ENCODE data around the gene ZBTB7C.

The ZBTB7C gene

DNA sequence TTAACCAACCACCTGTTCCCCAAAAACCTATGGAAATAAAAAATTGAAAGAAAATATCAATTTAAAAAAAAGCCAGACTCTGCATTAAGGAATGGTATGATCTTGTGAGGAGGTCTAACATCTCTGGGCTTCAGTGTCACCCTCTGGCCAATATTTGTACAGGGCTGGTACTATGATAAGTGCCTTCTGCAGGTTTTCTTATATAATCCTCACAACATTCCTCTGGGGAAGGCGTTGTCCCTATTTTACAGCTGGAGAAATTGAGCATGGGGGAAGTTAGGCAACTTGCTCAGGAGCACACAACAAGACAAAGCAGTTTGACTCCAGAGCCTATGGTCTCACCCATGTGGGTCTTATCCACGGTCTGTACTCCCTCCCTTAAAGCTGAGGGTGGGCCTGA is 86.0 kb downstream of the ZBTB7C start:
- Mint-ChIP-seq H3K9me3 (no peaks in the 10 kb centered on the region), H3K27me3 (ENCODE audit: low read depth) (no peaks in the 10 kb centered on the region), H3K4me3 (no peak overlapping the region), H3K36me3 (ENCODE audit: low read depth) (no peaks in the 10 kb centered on the region), H3K4me1 (peaks cover 31% of the 10 kb centered on the region), H3K27ac (no peak overlapping the region)
- TF ChIP-seq, protein P1, sequence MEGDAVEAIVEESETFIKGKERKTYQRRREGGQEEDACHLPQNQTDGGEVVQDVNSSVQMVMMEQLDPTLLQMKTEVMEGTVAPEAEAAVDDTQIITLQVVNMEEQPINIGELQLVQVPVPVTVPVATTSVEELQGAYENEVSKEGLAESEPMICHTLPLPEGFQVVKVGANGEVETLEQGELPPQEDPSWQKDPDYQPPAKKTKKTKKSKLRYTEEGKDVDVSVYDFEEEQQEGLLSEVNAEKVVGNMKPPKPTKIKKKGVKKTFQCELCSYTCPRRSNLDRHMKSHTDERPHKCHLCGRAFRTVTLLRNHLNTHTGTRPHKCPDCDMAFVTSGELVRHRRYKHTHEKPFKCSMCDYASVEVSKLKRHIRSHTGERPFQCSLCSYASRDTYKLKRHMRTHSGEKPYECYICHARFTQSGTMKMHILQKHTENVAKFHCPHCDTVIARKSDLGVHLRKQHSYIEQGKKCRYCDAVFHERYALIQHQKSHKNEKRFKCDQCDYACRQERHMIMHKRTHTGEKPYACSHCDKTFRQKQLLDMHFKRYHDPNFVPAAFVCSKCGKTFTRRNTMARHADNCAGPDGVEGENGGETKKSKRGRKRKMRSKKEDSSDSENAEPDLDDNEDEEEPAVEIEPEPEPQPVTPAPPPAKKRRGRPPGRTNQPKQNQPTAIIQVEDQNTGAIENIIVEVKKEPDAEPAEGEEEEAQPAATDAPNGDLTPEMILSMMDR (IDR thresholded peaks at IDR 0.05; ENCODE audit: unreplicated experiment in 3 of 3), result no peak

DNA sequence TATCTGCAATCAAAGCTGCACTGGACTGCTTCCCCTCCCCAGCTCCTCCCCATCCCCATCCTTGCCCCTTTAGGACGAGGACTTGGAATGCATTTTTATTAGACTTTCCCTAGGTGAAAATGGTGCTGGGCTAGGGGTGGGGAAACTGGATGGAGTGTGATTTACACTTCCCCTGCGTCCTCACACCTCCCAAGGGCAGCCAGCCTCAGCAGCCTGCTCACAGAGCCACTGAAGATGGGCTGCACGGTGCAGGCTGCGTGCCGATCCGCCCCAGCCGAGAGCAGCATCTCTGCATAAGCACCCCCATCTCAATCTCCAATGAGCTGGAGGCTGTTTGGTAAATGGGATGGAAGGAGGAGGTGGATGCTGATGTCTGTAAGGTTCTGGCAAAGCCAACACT is 87.6 kb downstream of the ZBTB7C start:
- H3K36me3 Mint-ChIP-seq (ENCODE audit: low read depth), result no peaks in the 10 kb centered on the region
- H3K4me1 Mint-ChIP-seq, result peaks cover 31% of the 10 kb centered on the region
- peak overlapping the region in 2 of 3 experiments; percentile 32 to 35 for H3K27ac Mint-ChIP-seq
- no peak overlapping the region for H3K4me3 Mint-ChIP-seq
- TF ChIP-seq, protein P1 (IDR thresholded peaks at IDR 0.05; ENCODE audit: unreplicated experiment in 3 of 3), result no peak
- H3K9me3 Mint-ChIP-seq, result no peaks in the 10 kb centered on the region
- no peaks in the 10 kb centered on the region for H3K27me3 Mint-ChIP-seq (ENCODE audit: low read depth)

DNA sequence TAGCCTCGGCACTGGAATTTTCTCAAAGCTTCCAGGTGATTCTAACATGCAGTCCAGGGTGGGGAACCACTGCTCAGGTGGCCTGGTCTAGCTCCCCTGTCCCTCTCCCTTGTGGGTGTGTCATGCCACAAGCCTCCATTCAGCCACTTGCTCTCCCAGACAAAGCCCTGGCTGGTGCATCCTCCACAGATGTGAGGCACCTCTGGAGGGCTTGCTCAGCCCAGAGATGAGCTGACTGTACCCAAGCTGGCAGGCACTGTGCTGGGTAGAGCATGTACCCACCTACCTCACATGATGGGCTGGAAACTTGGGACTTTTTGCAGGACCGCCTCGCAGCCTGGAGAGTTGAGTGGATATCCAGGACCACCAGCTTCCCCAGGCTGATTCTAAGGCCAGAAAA is 88.1 kb downstream of the ZBTB7C start:
- Mint-ChIP-seq H3K27ac (peak overlapping the region in 1 of 3 experiments; percentile 90), H3K4me1 (peaks cover 31% of the 10 kb centered on the region), H3K27me3 (ENCODE audit: low read depth) (no peaks in the 10 kb centered on the region), H3K36me3 (ENCODE audit: low read depth) (no peaks in the 10 kb centered on the region), H3K9me3 (no peaks in the 10 kb centered on the region), H3K4me3 (no peak overlapping the region)
- TF ChIP-seq, protein P1 (IDR thresholded peaks at IDR 0.05; ENCODE audit: unreplicated experiment in 3 of 3), result no peak

DNA sequence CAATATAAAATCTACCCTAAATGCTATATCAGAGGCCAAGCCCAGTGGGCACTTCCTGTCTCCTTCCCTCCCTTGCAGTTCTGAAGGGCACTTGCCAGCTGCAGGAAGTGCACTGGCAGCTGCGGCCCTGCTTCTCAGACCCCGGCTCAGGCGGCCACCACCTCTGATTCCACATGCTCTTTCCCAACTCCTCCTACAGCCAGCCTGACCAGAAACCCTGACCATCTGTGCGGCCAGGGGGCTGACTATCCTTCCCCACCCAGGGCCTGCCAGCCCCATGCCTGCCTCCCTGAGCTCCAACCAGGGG is 88.6 kb downstream of the ZBTB7C start:
- no peaks in the 10 kb centered on the region for H3K36me3 Mint-ChIP-seq (ENCODE audit: low read depth)

DNA sequence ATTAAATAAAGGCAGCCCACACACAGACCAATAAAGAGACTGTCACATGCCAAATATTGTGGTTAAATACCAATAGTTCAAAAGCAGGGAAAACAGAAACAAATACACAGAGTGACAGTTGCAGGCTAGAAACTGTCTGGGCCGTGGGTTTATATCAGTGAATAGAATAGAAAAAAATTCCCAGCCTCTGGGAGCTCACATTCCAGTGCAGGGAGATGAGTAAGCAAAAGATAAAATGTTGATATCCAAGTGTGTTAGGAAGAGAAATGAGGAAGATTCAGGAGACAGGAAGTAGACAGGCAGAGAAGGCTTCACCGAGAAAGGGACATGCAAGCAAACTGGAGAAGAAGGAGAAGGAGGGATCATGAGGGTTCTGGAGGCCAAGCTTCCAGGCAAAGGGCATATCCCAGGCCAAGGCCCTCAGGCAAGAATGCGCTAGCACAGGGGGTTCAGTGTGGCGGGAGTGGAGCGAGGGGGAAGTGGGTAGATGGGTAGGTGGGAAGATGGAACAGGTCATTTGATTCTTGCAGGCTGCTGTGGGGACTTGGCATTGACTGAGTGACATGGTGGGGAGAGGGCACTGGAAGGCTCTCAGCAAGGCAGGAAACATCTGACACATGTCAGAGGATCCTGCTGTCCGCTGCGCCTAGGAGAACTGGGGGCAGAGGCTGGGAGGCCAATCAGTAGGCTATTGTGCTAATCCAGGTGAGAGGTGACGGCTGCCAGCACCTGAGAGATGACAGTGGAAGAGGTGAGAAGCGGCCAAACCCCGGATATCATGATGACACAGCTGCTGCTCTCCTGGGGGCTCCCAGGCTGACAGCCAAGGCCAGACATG is 89.2 kb downstream of the ZBTB7C start:
- H3K36me3 Mint-ChIP-seq (ENCODE audit: low read depth), result no peaks in the 10 kb centered on the region
- H3K4me1 Mint-ChIP-seq, result peaks cover 35% of the 10 kb centered on the region
- peak overlapping the region; percentile 89 to 93 (median 90) for H3K27ac Mint-ChIP-seq
- H3K9me3 Mint-ChIP-seq, result no peaks in the 10 kb centered on the region
- H3K4me3 Mint-ChIP-seq, result no peak overlapping the region
- TF ChIP-seq, protein P1 (IDR thresholded peaks at IDR 0.05; ENCODE audit: unreplicated experiment in 3 of 3), result no peak
- H3K27me3 Mint-ChIP-seq (ENCODE audit: low read depth), result no peaks in the 10 kb centered on the region

More for the DNA sequence above, 88.6 kb downstream of the ZBTB7C start:
- peak overlapping the region; percentile 57 to 90 (median 89) for H3K27ac Mint-ChIP-seq
- H3K27me3 Mint-ChIP-seq (ENCODE audit: low read depth), result no peaks in the 10 kb centered on the region
- H3K4me3 Mint-ChIP-seq, result no peak overlapping the region
- TF ChIP-seq, protein P1 (IDR thresholded peaks at IDR 0.05; ENCODE audit: unreplicated experiment in 3 of 3), result no peak
- no peaks in the 10 kb centered on the region for H3K9me3 Mint-ChIP-seq
- H3K4me1 Mint-ChIP-seq, result peaks cover 35% of the 10 kb centered on the region

DNA sequence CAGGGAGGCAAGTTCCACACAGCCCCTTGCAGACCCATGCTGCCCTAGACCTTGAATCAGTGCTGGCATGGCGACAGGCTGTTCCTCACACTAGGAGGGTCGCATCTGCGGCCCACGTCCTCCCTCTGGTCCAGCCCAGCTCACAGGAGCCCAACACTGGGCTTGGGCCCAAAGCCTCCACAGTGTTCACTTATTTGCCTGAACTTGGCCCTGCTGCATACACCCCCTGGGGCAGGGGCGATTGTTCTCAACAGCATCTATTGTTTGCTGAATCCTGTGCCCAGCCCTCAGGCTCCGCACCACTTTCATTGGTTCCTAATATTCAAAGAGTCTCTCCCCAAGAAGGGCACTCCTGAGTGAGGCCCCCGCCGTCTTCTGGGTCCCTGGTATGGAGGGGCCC is 90.7 kb downstream of the ZBTB7C start:
- H3K4me1 Mint-ChIP-seq, result peaks cover 35% of the 10 kb centered on the region
- TF ChIP-seq, protein P1 (IDR thresholded peaks at IDR 0.05; ENCODE audit: unreplicated experiment in 3 of 3), result no peak

More for the DNA sequence above, 90.7 kb downstream of the ZBTB7C start:
- H3K9me3 Mint-ChIP-seq, result no peaks in the 10 kb centered on the region
- H3K36me3 Mint-ChIP-seq (ENCODE audit: low read depth), result no peaks in the 10 kb centered on the region
- no peak overlapping the region for H3K4me3 Mint-ChIP-seq
- peak overlapping the region; percentile 6 to 80 (median 68) for H3K27ac Mint-ChIP-seq
- H3K27me3 Mint-ChIP-seq (ENCODE audit: low read depth), result no peaks in the 10 kb centered on the region

Measured in nephron (organoid).